ENCODE measurements around the gene ATP6V0C.

The ATP6V0C gene

DNA sequence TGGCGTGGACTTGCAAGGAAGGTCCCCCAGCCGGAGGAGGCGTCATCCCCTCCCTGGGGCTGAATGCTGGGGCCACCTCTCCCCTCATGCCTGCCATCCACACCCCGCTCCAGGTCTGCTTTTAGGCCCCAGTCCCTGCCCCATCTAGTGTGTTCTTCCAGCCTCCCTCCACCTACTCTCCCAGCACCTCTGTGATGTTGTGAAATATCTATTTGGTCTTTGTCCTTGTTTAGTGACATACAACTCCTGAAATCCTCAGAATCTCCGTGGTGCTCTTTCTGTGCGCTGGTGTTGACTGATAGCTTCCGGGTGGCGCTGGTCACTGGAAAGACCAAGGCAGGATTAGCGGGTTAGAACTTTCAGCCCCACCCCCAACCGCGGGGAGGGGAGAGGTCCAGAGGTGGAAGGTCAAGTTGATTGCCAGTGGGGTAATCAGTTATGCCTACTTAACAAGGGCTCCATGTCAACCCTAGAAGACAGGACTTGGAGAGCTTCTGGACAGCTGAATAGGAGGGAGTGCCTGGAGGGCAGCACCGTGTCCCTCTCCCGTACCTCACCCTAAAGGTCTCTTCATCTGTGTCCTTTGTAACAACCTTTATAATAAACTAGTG, 28.7 kb upstream of the ATP6V0C start:
- Histone ChIP-seq H3K4me3 (ENCODE audit: low read depth, low read length) (no peak overlapping the region), H3K27ac (ENCODE audit: low read depth, low read length) (no peak overlapping the region), H3K9me3 (ENCODE audit: control insufficient read depth, insufficient read depth, low read length) (no peaks in the 10 kb centered on the region), H3K4me1 (ENCODE audit: control insufficient read depth, insufficient read depth, low read length) (no peaks in the 10 kb centered on the region), H3K27me3 (ENCODE audit: control insufficient read depth, insufficient read depth, low read length) (no peaks in the 10 kb centered on the region), H3K36me3 (ENCODE audit: control insufficient read depth, insufficient read depth, low read length) (no peaks in the 10 kb centered on the region), H3K9ac (ENCODE audit: low read depth, low read length) (no peak overlapping the region)

DNA sequence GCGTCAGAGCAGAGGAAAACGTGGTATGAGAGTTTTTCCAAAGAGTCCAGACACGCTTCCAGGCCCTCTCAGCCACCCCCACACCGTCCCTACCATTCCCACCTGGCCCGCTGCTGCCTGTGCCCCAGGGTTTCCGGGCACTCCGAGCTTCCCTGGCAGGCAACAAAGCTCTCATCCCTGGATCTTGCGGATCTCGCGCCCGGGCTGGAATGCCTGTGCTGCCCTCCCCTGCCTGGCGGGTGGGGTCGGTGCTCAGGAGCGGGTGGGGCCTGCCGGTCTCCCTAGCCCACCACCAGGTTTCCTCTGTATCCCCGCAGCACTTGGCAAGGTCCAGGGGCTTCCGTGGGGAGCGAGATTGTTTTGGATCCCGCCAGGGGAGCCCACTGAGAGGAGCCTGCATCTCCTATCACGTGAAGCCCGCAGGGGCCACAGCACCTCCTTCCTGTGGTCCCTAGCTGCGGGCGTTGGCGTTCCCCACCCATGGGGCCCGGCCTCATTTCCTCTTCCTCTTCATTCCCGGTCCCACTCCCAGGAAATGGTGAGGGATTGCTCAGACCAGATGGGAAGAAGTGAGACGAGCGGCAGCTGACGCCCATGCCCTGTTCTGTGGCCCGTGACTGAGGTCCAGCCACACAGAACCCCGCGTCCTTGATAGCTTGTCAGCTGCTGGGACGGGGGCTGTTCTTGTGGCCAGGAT, 27.8 kb upstream of the ATP6V0C start:
- H3K4me1 ChIP-seq (ENCODE audit: control insufficient read depth, insufficient read depth, low read length), result no peaks in the 10 kb centered on the region
- no peak overlapping the region for H3K4me3 ChIP-seq (ENCODE audit: low read depth, low read length)
- no peaks in the 10 kb centered on the region for H3K36me3 ChIP-seq (ENCODE audit: control insufficient read depth, insufficient read depth, low read length)
- no peak overlapping the region for H3K9ac ChIP-seq (ENCODE audit: low read depth, low read length)
- H3K27ac ChIP-seq (ENCODE audit: low read depth, low read length), result no peak overlapping the region
- H3K27me3 ChIP-seq (ENCODE audit: control insufficient read depth, insufficient read depth, low read length), result no peaks in the 10 kb centered on the region
- no peaks in the 10 kb centered on the region for H3K9me3 ChIP-seq (ENCODE audit: control insufficient read depth, insufficient read depth, low read length)

DNA sequence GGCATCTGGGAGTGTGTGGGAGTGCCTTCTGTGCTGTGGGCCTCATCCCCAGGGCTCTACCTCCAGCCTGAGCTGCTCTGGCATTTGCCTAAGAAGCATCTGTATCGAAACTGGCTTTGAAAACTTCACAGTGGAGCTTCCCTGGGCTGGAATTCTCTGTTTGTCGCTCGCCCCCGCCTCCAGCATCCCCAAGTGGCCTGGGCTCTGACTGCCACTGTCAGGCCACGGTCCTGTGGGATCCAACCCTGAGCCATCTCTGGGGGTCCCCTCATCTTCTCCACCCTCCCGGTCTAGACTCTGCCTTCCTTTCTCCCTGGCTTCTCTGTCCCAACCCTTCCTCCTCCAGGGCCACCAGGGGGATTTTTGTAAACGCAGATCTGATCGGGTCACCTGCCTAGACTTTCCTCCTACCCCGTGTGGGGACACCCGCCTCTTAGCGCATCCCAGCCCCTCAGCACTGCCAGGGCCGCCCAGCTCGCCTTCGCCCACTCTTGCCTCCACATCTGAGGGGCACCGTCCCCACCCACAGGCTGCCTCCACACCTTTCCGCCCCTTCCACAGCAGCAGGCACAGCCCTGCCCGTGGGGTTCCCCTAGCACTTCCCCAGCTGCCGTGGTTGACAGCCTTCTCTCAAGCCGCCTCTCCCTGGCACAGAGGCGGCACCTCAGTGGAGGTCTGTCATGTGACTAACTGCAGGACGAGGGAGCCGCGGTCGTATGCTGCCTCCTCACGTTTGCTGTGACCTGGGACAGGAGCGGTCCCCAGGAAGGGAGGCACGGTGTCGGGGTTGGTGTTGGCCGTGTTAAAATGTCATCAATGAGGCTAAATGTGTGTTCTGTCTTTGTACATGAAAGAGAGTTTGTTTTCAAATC, 26.9 kb upstream of the ATP6V0C start:
- Histone ChIP-seq H3K36me3 (ENCODE audit: control insufficient read depth, insufficient read depth, low read length) (no peaks in the 10 kb centered on the region), H3K4me3 (ENCODE audit: low read depth, low read length) (no peak overlapping the region), H3K4me1 (ENCODE audit: control insufficient read depth, insufficient read depth, low read length) (no peaks in the 10 kb centered on the region), H3K27ac (ENCODE audit: low read depth, low read length) (no peak overlapping the region), H3K27me3 (ENCODE audit: control insufficient read depth, insufficient read depth, low read length) (no peaks in the 10 kb centered on the region), H3K9me3 (ENCODE audit: control insufficient read depth, insufficient read depth, low read length) (no peaks in the 10 kb centered on the region), H3K9ac (ENCODE audit: low read depth, low read length) (no peak overlapping the region)

DNA sequence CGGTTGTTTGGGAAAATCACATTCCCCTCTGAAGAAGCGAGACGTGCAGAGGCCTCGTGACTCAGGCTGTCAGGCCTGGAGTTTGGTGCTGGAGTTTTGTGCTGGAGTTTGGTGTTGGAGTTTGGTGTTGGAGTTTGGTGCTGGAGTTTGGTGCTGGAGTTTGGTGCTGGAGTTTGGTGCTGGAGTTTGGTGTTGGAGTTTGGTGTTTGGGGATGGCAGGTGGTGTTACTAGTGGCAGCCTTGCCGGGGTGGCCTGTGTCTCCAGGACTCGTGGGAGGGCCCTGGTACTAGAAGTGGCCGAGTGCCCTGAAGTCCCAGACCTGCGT, 26.3 kb upstream of the ATP6V0C start:
- Histone ChIP-seq H3K27me3 (ENCODE audit: control insufficient read depth, insufficient read depth, low read length) (no peaks in the 10 kb centered on the region), H3K4me3 (ENCODE audit: low read depth, low read length) (no peak overlapping the region), H3K27ac (ENCODE audit: low read depth, low read length) (no peak overlapping the region), H3K36me3 (ENCODE audit: control insufficient read depth, insufficient read depth, low read length) (no peaks in the 10 kb centered on the region), H3K4me1 (ENCODE audit: control insufficient read depth, insufficient read depth, low read length) (no peaks in the 10 kb centered on the region), H3K9ac (ENCODE audit: low read depth, low read length) (no peak overlapping the region), H3K9me3 (ENCODE audit: control insufficient read depth, insufficient read depth, low read length) (no peaks in the 10 kb centered on the region)

DNA sequence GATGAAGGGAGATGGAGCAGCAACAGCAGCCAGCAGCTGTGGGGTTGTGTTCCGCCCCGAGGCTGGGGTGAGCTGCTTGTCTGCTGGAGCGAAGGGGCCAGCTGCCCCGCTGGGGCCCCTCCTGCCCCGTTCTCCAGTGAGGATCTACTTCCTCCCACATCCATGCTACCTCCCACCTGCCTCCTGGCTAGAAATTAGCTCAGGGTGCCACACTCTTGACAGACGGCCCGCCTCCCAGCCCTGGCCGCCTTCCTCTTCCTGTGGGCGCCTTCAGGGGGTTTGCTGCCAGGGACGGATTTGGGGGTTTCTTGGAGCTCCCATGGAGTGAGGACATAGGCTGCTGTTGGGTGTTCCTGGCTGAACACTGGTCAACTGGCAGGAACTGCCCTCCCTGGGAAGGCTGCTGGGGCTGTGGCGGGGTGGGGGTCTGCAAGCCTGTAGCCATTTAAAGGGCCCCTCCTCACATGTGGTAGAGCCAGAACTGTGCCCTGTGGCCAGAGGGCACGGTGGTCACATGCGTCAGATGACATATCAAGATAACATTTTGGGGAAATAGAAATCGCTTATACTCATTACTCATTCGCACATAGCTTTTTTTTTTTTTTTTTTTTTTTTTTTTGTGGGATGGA, 25.7 kb upstream of the ATP6V0C start:
- Histone ChIP-seq H3K9ac (ENCODE audit: low read depth, low read length) (no peak overlapping the region), H3K4me1 (ENCODE audit: control insufficient read depth, insufficient read depth, low read length) (no peaks in the 10 kb centered on the region), H3K4me3 (ENCODE audit: low read depth, low read length) (no peak overlapping the region), H3K9me3 (ENCODE audit: control insufficient read depth, insufficient read depth, low read length) (no peaks in the 10 kb centered on the region), H3K27ac (ENCODE audit: low read depth, low read length) (no peak overlapping the region), H3K36me3 (ENCODE audit: control insufficient read depth, insufficient read depth, low read length) (no peaks in the 10 kb centered on the region), H3K27me3 (ENCODE audit: control insufficient read depth, insufficient read depth, low read length) (no peaks in the 10 kb centered on the region)

DNA sequence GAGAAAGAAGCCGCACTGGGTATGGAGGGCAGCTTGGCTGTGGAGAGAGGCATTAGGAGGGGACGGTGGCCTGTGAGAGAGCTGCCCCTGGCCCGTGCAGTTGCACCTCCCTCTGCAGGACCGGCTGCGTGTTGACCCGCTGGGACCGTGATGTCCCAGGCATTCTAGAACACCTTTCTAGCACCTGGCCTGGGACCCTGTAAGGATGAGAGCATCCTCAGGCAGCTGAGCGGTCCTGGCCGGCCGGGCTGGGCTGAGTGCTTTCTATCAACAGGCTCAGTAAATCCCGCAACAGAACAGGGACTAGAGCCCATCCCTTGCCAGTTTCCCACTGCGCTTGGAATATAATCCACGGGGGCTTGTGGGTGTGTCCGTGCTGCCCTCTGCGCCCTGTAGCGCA, 24.2 kb upstream of the ATP6V0C start:
- H3K27ac ChIP-seq (ENCODE audit: low read depth, low read length), result no peak overlapping the region
- H3K9ac ChIP-seq (ENCODE audit: low read depth, low read length), result no peak overlapping the region
- H3K4me1 ChIP-seq (ENCODE audit: control insufficient read depth, insufficient read depth, low read length), result no peaks in the 10 kb centered on the region
- H3K4me3 ChIP-seq (ENCODE audit: low read depth, low read length), result no peak overlapping the region
- no peaks in the 10 kb centered on the region for H3K36me3 ChIP-seq (ENCODE audit: control insufficient read depth, insufficient read depth, low read length)
- H3K27me3 ChIP-seq (ENCODE audit: control insufficient read depth, insufficient read depth, low read length), result no peaks in the 10 kb centered on the region
- no peaks in the 10 kb centered on the region for H3K9me3 ChIP-seq (ENCODE audit: control insufficient read depth, insufficient read depth, low read length)

DNA sequence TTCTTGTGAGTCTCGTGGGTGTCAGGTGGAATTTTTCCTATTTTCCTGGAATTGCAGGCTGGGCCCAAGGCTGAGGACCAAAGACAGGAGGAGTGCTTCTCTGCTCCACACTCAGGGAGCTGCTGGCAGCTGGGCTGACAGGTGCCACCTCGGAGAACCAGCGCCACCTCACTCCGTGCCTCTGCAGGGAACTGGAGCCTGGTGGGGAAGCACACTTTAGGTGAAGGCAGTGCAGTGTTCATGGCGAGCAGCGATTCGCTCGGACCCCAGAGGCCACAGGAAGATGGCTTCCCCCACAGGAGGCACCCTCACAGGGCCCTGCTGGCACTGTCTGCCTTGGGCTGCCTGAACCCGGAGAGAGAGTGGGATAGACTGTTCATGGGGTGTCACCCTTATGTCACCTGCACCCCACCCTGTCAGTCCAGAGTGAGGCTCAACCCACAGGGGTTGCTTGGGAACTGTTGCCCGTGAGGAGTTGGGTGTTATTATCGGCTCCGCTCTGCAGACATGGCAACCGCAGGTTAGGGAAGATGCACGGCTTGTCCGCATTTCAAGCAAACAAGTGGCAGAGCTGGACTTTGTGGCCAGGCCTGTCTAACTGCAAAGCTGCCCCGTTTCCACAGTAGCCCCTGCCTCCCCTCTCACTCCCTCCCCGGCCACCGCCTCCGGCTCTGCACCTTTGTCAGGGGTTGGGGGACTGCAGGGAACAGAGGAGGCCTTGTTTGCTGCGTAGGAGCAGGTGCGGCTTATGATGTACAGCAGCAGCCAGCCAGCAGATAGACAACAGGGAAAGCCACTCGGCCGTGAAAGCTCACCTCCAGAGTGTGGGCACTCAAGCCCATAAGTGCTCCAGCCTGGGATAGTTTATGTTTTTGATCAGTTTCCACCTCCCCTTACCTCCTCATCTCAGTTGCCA, 23.3 kb upstream of the ATP6V0C start:
- no peak overlapping the region for H3K27ac ChIP-seq (ENCODE audit: low read depth, low read length)

DNA sequence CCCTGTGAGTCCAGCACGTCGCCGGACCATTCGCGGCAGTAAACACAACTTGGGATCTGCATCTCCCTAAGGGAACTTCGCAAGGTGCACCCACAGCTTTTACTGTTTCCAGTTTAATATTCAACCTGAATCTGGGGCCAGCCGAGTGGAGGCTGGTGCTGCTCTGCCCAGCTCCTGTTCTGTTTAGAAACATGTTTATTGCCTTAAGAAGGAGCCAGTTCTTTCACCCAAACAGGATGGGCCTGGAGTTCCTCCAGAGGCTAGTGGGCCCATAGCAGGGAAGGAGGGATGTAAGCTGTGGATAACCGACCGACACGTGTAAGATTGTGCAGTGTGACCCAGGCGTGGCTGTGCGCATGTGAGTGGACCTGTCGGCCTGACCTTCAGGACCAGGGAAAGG, 21.5 kb upstream of the ATP6V0C start:
- no peaks in the 10 kb centered on the region for H3K4me1 ChIP-seq (ENCODE audit: control insufficient read depth, insufficient read depth, low read length)
- H3K27me3 ChIP-seq (ENCODE audit: control insufficient read depth, insufficient read depth, low read length), result no peaks in the 10 kb centered on the region
- peaks cover 14% of the 10 kb centered on the region; the same call in 1 of the 2 replicates for H3K36me3 ChIP-seq (ENCODE audit: control insufficient read depth, insufficient read depth, low read length)
- H3K4me3 ChIP-seq (ENCODE audit: low read depth, low read length), result no peak overlapping the region
- no peak overlapping the region for H3K27ac ChIP-seq (ENCODE audit: low read depth, low read length)
- H3K9me3 ChIP-seq (ENCODE audit: control insufficient read depth, insufficient read depth, low read length), result no peaks in the 10 kb centered on the region
- no peak overlapping the region for H3K9ac ChIP-seq (ENCODE audit: low read depth, low read length)

More for the DNA sequence above, 23.3 kb upstream of the ATP6V0C start:
- H3K9me3 ChIP-seq (ENCODE audit: control insufficient read depth, insufficient read depth, low read length), result no peaks in the 10 kb centered on the region
- no peak overlapping the region for H3K9ac ChIP-seq (ENCODE audit: low read depth, low read length)
- H3K4me3 ChIP-seq (ENCODE audit: low read depth, low read length), result no peak overlapping the region
- no peaks in the 10 kb centered on the region for H3K27me3 ChIP-seq (ENCODE audit: control insufficient read depth, insufficient read depth, low read length)
- H3K4me1 ChIP-seq (ENCODE audit: control insufficient read depth, insufficient read depth, low read length), result no peaks in the 10 kb centered on the region
- no peaks in the 10 kb centered on the region for H3K36me3 ChIP-seq (ENCODE audit: control insufficient read depth, insufficient read depth, low read length)

DNA sequence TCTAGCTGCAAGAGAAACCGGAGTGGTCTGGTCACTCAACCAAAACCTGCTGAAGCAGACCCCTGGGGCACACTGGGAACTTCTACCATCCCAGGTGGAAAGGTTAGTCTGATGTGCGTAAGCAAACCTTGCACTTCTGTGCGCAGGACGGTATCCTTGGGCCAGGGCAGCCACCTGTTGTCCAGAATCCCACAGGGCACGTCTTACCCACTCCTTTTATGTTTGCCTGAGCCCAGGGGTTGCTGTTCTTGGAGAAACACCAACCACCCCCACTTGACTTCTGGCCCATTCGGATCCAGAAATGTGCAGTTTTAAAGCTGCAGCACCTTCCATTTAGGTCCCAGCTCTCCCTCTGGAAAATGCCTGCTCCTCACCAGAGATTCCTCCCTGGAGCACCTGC, 20.1 kb upstream of the ATP6V0C start:
- no peaks in the 10 kb centered on the region for H3K27me3 ChIP-seq (ENCODE audit: control insufficient read depth, insufficient read depth, low read length)
- H3K4me3 ChIP-seq (ENCODE audit: low read depth, low read length), result no peak overlapping the region
- H3K4me1 ChIP-seq (ENCODE audit: control insufficient read depth, insufficient read depth, low read length), result no peaks in the 10 kb centered on the region
- no peaks in the 10 kb centered on the region for H3K9me3 ChIP-seq (ENCODE audit: control insufficient read depth, insufficient read depth, low read length)
- peaks cover 23% of the 10 kb centered on the region for H3K36me3 ChIP-seq (ENCODE audit: control insufficient read depth, insufficient read depth, low read length)
- H3K9ac ChIP-seq (ENCODE audit: low read depth, low read length), result no peak overlapping the region
- no peak overlapping the region for H3K27ac ChIP-seq (ENCODE audit: low read depth, low read length)

DNA sequence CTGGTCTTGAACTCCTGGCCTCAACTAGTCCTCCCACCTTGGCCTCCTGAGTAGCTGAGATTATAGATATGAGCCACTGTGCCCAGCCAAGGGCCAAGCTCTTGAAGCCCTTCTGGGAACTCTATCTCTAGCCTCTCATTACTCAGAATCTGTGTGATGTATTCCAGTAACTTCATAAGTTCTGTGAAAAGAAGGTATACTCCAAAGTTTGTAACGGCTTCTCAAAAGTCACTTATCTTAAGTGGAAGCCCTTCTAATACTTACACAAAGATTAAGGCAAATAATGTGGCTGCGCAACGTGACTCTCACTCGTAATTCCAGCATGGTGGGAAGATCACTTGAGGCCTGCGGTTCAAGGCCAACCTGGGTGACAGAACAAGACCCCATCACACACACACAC, 19.1 kb upstream of the ATP6V0C start:
- no peaks in the 10 kb centered on the region for H3K27me3 ChIP-seq (ENCODE audit: control insufficient read depth, insufficient read depth, low read length)
- no peaks in the 10 kb centered on the region for H3K4me1 ChIP-seq (ENCODE audit: control insufficient read depth, insufficient read depth, low read length)
- no peaks in the 10 kb centered on the region for H3K9me3 ChIP-seq (ENCODE audit: control insufficient read depth, insufficient read depth, low read length)
- no peak overlapping the region for H3K4me3 ChIP-seq (ENCODE audit: low read depth, low read length)
- no peak overlapping the region for H3K9ac ChIP-seq (ENCODE audit: low read depth, low read length)
- H3K27ac ChIP-seq (ENCODE audit: low read depth, low read length), result no peak overlapping the region
- peaks cover 29% of the 10 kb centered on the region for H3K36me3 ChIP-seq (ENCODE audit: control insufficient read depth, insufficient read depth, low read length)

All from HUES48 (cell line).